Natural killer cell treated with Interleukin-12 subunit alpha and Interleukin-12 subunit beta and Interleukin-15 and Interleukin-18, amount 100 ng/mL, for 72 hours (primary cell): ENCODE results near the gene P3H2. TPM values are rescaled to one million over a fixed set of nuclear protein-coding genes. Genes with fewer than 3 reads are reported as not detected.
"Not testable (repeated sequence)": the region's sequence is repeated elsewhere in the genome, so short reads cannot be mapped to it uniquely, and the experiment has no call there.

Source experiments
- ATAC-seq, 2 donors: fragments of 150-1000 bp; cut with Tn5 transposase in 1 of 2; sonication (Bioruptor Pico), chemical (Tn5 transposase) in 1 of 2; 2 replicates each; pipeline ENCODE4 v1.10.0; 2021
- DNase-seq: peaks from one replicate; pipeline ENCODE4 v3.0.0; 2022; ENCODE audit warnings: low spot score
- H3K27ac Mint-ChIP-seq, 2 donors: 1 replicate in 1 of 2; 2 replicates in 1 of 2; pipeline ENCODE4 v1.8.0; 2022; ENCODE audit warnings: mixed read lengths in 2 of 2, mild to moderate bottlenecking in 1 of 2, moderate library complexity in 1 of 2
- H3K27me3 Mint-ChIP-seq, 2 donors: 1 replicate in 1 of 2; 2 replicates in 1 of 2; pipeline ENCODE4 v1.8.0; 2022; ENCODE audit warnings: mixed read lengths in 2 of 2
- H3K36me3 Mint-ChIP-seq: one replicate; pipeline ENCODE4 v1.8.0; 2022; ENCODE audit warnings: mixed read lengths
- H3K4me1 Mint-ChIP-seq, 2 donors: 1 replicate in 1 of 2; 2 replicates in 1 of 2; pipeline ENCODE4 v1.8.0; 2022; ENCODE audit warnings: low read depth in 2 of 2, mixed read lengths in 2 of 2, mild to moderate bottlenecking in 1 of 2
- H3K4me3 Mint-ChIP-seq: one replicate; pipeline ENCODE4 v1.8.0; 2022; ENCODE audit warnings: mixed read lengths
- H3K9me3 Mint-ChIP-seq: 2 replicates; pipeline ENCODE4 v1.8.0; 2022; ENCODE audit warnings: mixed read lengths
- total RNA-seq, 2 donors: library from RNA; stranded (reverse); gene quantifications; one replicate each; pipeline ENCODE4 v1.2.3, GENCODE V29; 2022

The P3H2 gene
- total RNA-seq, 2 donors from 2014 or later = not detected

- H3K27ac Mint-ChIP-seq = no peak overlapping the region
- peaks cover 7% of the 10 kb centered on the region for H3K9me3 Mint-ChIP-seq
- peaks cover 2 to 6% of the 10 kb centered on the region in 2 donors for H3K27me3 Mint-ChIP-seq
- no peaks in the 10 kb centered on the region for H3K4me1 Mint-ChIP-seq
- DNase-seq = no peak
- H3K4me3 Mint-ChIP-seq = no peak overlapping the region
- ATAC-seq = peak in 1 of 2 donors; percentile 20
- H3K36me3 Mint-ChIP-seq = no peaks in the 10 kb centered on the region
Measured at GRCh38 chr3:190089711-190090110, 31.0 kb downstream of the P3H2 start.

GRCh38 chr3:190088890-190089289 is 31.8 kb downstream of the P3H2 start:
- no peak overlapping the region for H3K4me3 Mint-ChIP-seq
- H3K27ac Mint-ChIP-seq = no peak overlapping the region

GRCh38 chr3:190086191-190086590 is 34.5 kb downstream of the P3H2 start:
- ATAC-seq (no peak), DNase-seq (no peak)
- H3K27me3 Mint-ChIP-seq = no peaks in the 10 kb centered on the region
- no peak overlapping the region for H3K4me3 Mint-ChIP-seq
- H3K9me3 Mint-ChIP-seq = no peaks in the 10 kb centered on the region
- no peak overlapping the region for H3K27ac Mint-ChIP-seq
- H3K4me1 Mint-ChIP-seq = no peaks in the 10 kb centered on the region
- H3K36me3 Mint-ChIP-seq = no peaks in the 10 kb centered on the region

More at GRCh38 chr3:190088890-190089289, 31.8 kb downstream of the P3H2 start:
- Mint-ChIP-seq H3K9me3 (peaks cover 7% of the 10 kb centered on the region), H3K27me3 (peaks cover 2 to 6% of the 10 kb centered on the region in 2 donors), H3K4me1 (no peaks in the 10 kb centered on the region), H3K36me3 (no peaks in the 10 kb centered on the region)
- ATAC-seq (no peak), DNase-seq (no peak)

- no peaks in the 10 kb centered on the region for H3K9me3 Mint-ChIP-seq
- ATAC-seq = no peak
- no peaks in the 10 kb centered on the region for H3K4me1 Mint-ChIP-seq
- H3K27me3 Mint-ChIP-seq = no peaks in the 10 kb centered on the region
- DNase-seq = no peak
- H3K4me3 Mint-ChIP-seq = no peak overlapping the region
- H3K36me3 Mint-ChIP-seq = no peaks in the 10 kb centered on the region
- no peak overlapping the region for H3K27ac Mint-ChIP-seq
Measured at GRCh38 chr3:190084983-190085382, 35.7 kb downstream of the P3H2 start.

GRCh38 chr3:190083635-190084034 is 37.1 kb downstream of the P3H2 start:
- Mint-ChIP-seq H3K36me3 (no peaks in the 10 kb centered on the region), H3K4me1 (no peaks in the 10 kb centered on the region), H3K27ac (no peak overlapping the region), H3K4me3 (no peak overlapping the region), H3K27me3 (no peaks in the 10 kb centered on the region), H3K9me3 (no peaks in the 10 kb centered on the region)
- ATAC-seq (no peak), DNase-seq (no peak)

- DNase-seq (no peak), ATAC-seq (no peak)
- no peak overlapping the region for H3K4me3 Mint-ChIP-seq
- no peak overlapping the region for H3K27ac Mint-ChIP-seq
- H3K4me1 Mint-ChIP-seq = no peaks in the 10 kb centered on the region
- peaks cover 0 to 4% of the 10 kb centered on the region in 2 donors for H3K27me3 Mint-ChIP-seq
- H3K9me3 Mint-ChIP-seq = no peaks in the 10 kb centered on the region
- H3K36me3 Mint-ChIP-seq = no peaks in the 10 kb centered on the region
Measured at GRCh38 chr3:190081389-190081788, 39.3 kb downstream of the P3H2 start.

GRCh38 chr3:190079173-190079572 is 41.5 kb downstream of the P3H2 start:
- H3K36me3 Mint-ChIP-seq = not testable (repeated sequence)

GRCh38 chr3:190077395-190078045 is 43.2 kb downstream of the P3H2 start:
- no peak overlapping the region for H3K4me3 Mint-ChIP-seq
- peaks cover 0 to 4% of the 10 kb centered on the region in 2 donors for H3K27me3 Mint-ChIP-seq
- ATAC-seq = no peak

More at GRCh38 chr3:190079173-190079572, 41.5 kb downstream of the P3H2 start:
- H3K27ac Mint-ChIP-seq, H3K4me3 Mint-ChIP-seq, H3K9me3 Mint-ChIP-seq, DNase-seq, H3K4me1 Mint-ChIP-seq, ATAC-seq, H3K27me3 Mint-ChIP-seq: not testable (repeated sequence)

GRCh38 chr3:190076601-190077394 is 43.9 kb downstream of the P3H2 start:
- H3K4me3 Mint-ChIP-seq = no peak overlapping the region
- no peaks in the 10 kb centered on the region for H3K9me3 Mint-ChIP-seq
- peaks cover 0 to 4% of the 10 kb centered on the region in 2 donors for H3K27me3 Mint-ChIP-seq
- ATAC-seq = no peak
- H3K27ac Mint-ChIP-seq = no peak overlapping the region
- H3K4me1 Mint-ChIP-seq = no peaks in the 10 kb centered on the region
- no peak for DNase-seq
- H3K36me3 Mint-ChIP-seq = no peaks in the 10 kb centered on the region

More at GRCh38 chr3:190077395-190078045, 43.2 kb downstream of the P3H2 start:
- H3K27ac Mint-ChIP-seq = no peak overlapping the region
- no peaks in the 10 kb centered on the region for H3K9me3 Mint-ChIP-seq
- H3K36me3 Mint-ChIP-seq = no peaks in the 10 kb centered on the region
- no peak for DNase-seq
- H3K4me1 Mint-ChIP-seq = no peaks in the 10 kb centered on the region

GRCh38 chr3:190076136-190076535 is 44.6 kb downstream of the P3H2 start:
- no peaks in the 10 kb centered on the region for H3K4me1 Mint-ChIP-seq
- no peak for DNase-seq
- no peak for ATAC-seq
- no peaks in the 10 kb centered on the region for H3K36me3 Mint-ChIP-seq
- no peak overlapping the region for H3K4me3 Mint-ChIP-seq
- H3K9me3 Mint-ChIP-seq = no peaks in the 10 kb centered on the region
- no peak overlapping the region for H3K27ac Mint-ChIP-seq
- peaks cover 0 to 4% of the 10 kb centered on the region in 2 donors for H3K27me3 Mint-ChIP-seq

- no peaks in the 10 kb centered on the region for H3K9me3 Mint-ChIP-seq
- H3K27me3 Mint-ChIP-seq = peaks cover 0 to 4% of the 10 kb centered on the region in 2 donors
- ATAC-seq (no peak), DNase-seq (no peak)
- H3K4me1 Mint-ChIP-seq = no peaks in the 10 kb centered on the region
- H3K36me3 Mint-ChIP-seq = no peaks in the 10 kb centered on the region
- H3K4me3 Mint-ChIP-seq = no peak overlapping the region
- H3K27ac Mint-ChIP-seq = no peak overlapping the region
Measured at GRCh38 chr3:190074817-190075216, 45.9 kb downstream of the P3H2 start.

GRCh38 chr3:190073264-190074008 is 47.3 kb downstream of the P3H2 start:
- no peak for DNase-seq
- no peak for ATAC-seq
- H3K36me3 Mint-ChIP-seq = no peaks in the 10 kb centered on the region
- H3K4me1 Mint-ChIP-seq = no peaks in the 10 kb centered on the region
- no peak overlapping the region for H3K27ac Mint-ChIP-seq
- H3K4me3 Mint-ChIP-seq = no peak overlapping the region
- H3K27me3 Mint-ChIP-seq = peaks cover 0 to 4% of the 10 kb centered on the region in 2 donors
- no peaks in the 10 kb centered on the region for H3K9me3 Mint-ChIP-seq

- no peak for DNase-seq
- H3K9me3 Mint-ChIP-seq = no peaks in the 10 kb centered on the region
Measured at GRCh38 chr3:190072856-190073255, 47.8 kb downstream of the P3H2 start.

GRCh38 chr3:190071921-190072320 is 48.8 kb downstream of the P3H2 start:
- H3K27me3 Mint-ChIP-seq, H3K4me1 Mint-ChIP-seq, ATAC-seq, H3K9me3 Mint-ChIP-seq, H3K36me3 Mint-ChIP-seq, H3K27ac Mint-ChIP-seq, H3K4me3 Mint-ChIP-seq, DNase-seq: not testable (repeated sequence)

More at GRCh38 chr3:190072856-190073255, 47.8 kb downstream of the P3H2 start:
- no peak for ATAC-seq
- Mint-ChIP-seq H3K4me3 (no peak overlapping the region), H3K4me1 (no peaks in the 10 kb centered on the region), H3K36me3 (no peaks in the 10 kb centered on the region), H3K27me3 (peaks cover 0 to 4% of the 10 kb centered on the region in 2 donors), H3K27ac (no peak overlapping the region)
